ENCODE results near the gene ACTR3C. TPM values are rescaled to one million over a fixed set of nuclear protein-coding genes. Genes with fewer than 3 reads are reported as not detected.
"Not testable (repeated sequence)": the region's sequence is repeated elsewhere in the genome, so short reads cannot be mapped to it uniquely, and the experiment has no call there.

ACTR3C gene
- total RNA-seq, 4 donors from 2014 or later, result 8.3 to 25.6 (median 17.4) TPM

DNA sequence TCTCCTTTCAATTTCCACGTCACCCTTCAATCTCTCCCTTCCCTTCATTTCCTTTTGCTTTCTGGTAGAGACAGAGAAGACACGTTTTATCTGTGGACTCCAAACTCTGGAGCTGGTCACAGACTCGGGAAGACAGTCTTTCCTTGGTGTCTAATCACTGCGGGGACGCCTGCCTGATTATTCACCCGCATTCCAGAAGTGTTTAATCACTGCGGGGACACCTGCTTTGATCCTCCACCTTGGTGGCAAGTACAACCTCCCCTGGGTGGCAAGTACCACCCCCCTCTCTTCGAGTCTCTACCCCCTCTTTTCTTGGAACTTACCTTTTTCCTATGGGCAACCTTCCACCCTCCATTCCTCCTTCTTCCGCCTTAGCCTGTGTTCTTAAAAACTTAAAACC, 15.4 kb downstream of the ACTR3C start:
- TF ChIP-seq, protein P1, sequence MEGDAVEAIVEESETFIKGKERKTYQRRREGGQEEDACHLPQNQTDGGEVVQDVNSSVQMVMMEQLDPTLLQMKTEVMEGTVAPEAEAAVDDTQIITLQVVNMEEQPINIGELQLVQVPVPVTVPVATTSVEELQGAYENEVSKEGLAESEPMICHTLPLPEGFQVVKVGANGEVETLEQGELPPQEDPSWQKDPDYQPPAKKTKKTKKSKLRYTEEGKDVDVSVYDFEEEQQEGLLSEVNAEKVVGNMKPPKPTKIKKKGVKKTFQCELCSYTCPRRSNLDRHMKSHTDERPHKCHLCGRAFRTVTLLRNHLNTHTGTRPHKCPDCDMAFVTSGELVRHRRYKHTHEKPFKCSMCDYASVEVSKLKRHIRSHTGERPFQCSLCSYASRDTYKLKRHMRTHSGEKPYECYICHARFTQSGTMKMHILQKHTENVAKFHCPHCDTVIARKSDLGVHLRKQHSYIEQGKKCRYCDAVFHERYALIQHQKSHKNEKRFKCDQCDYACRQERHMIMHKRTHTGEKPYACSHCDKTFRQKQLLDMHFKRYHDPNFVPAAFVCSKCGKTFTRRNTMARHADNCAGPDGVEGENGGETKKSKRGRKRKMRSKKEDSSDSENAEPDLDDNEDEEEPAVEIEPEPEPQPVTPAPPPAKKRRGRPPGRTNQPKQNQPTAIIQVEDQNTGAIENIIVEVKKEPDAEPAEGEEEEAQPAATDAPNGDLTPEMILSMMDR (IDR thresholded peaks at IDR 0.05), result no peak
- no peak for TF ChIP-seq POLR2A (IDR thresholded peaks at IDR 0.05)
- no peaks in the 10 kb centered on the region for H3K4me1 ChIP-seq
- H3K27me3 ChIP-seq, result no peaks in the 10 kb centered on the region
- no peaks in the 10 kb centered on the region for H3K36me3 ChIP-seq
- 77 to 79% methylated on average over 9 of the region's 9 CpGs for WGBS, 2 donors
- H3K9me3 ChIP-seq, result no peaks in the 10 kb centered on the region
- intact Hi-C loops (cut with DNase I), result no loop called here
- H3K27ac ChIP-seq, result no peak overlapping the region
- DNase-seq, result no peak
- H3K4me3 ChIP-seq, result no peak overlapping the region

- Histone ChIP-seq H3K27ac (no peak overlapping the region), H3K4me3 (no peak overlapping the region), H3K9me3 (no peaks in the 10 kb centered on the region), H3K27me3 (no peaks in the 10 kb centered on the region), H3K36me3 (no peaks in the 10 kb centered on the region), H3K4me1 (no peaks in the 10 kb centered on the region)
- no peak for TF ChIP-seq POLR2A (IDR thresholded peaks at IDR 0.05)
- TF ChIP-seq, protein P1 (IDR thresholded peaks at IDR 0.05), result no peak
- 69 to 78% methylated on average over 3 of the region's 3 CpGs for WGBS, 2 donors
- intact Hi-C loops (cut with DNase I), result no loop called here
- no peak for DNase-seq
Observed at GRCh38 chr7:150307129-150307528, 16.2 kb downstream of the ACTR3C start.

- H3K27ac ChIP-seq, H3K27me3 ChIP-seq, DNase-seq: not testable (repeated sequence)
Observed at GRCh38 chr7:150306377-150306776, 17.0 kb downstream of the ACTR3C start.

DNA sequence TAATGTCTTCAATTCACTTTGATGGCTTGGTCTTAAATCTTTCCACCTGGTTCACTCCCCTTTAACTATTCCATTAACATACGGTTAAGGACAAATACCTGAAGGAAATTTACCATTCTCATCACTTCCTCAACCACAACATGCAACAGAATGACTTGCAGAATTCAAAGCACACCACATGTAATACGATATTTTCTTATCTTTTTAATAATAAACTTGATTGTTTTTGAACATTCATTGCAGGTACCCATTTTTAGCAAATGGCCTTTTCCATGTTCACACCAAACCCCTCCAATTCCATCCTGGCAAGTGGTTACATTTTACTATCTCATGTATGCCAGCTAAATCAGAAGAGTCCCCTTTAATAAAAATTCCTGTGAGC, 17.5 kb downstream of the ACTR3C start:
- H3K4me3 ChIP-seq; H3K9me3 ChIP-seq; H3K27ac ChIP-seq; H3K36me3 ChIP-seq; intact Hi-C loops (cut with DNase I); DNase-seq; H3K27me3 ChIP-seq; H3K4me1 ChIP-seq: not testable (repeated sequence)
- 74 to 88% methylated on average over 2 of the region's 2 CpGs for WGBS, 2 donors

More at GRCh38 chr7:150306377-150306776, 17.0 kb downstream of the ACTR3C start:
- H3K9me3 ChIP-seq; intact Hi-C loops (cut with DNase I); H3K36me3 ChIP-seq; H3K4me3 ChIP-seq; H3K4me1 ChIP-seq: not testable (repeated sequence)
- WGBS, 2 donors, result 82 to 86% methylated on average over 4 to 5 of the region's 5 CpGs

DNA sequence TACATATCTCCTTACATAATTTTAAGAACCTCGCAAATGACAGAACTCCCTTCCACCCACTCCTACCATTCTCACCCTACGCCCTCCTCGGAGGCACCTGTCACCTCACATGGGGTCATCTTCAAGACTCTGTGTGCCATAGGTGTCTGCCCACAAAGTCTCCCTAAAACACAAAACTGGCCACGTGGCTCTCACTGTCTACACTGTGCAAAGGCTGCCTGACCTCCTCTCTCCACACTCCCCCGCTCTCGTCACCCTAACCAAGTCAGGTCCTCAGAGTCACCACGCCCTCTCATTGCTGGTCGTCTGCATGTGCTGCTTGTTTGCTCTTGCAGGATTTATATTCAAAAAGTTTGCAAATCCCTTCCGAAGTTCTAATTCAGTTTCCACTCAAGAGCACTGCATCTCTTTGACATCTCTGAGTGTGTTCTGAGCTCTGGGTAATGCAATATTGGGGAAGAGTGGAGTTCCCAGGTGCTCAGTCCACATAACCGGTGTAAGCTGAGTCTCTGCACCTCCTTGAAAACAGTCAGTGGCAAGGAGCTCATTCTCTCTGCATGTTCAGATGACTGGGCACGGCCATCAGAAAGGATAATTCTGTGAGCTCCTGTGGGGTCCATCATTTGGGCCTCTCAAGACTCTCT, 18.0 kb downstream of the ACTR3C start:
- intact Hi-C loops (cut with DNase I); DNase-seq; H3K27ac ChIP-seq; H3K4me3 ChIP-seq; H3K4me1 ChIP-seq; H3K27me3 ChIP-seq; H3K36me3 ChIP-seq; H3K9me3 ChIP-seq: not testable (repeated sequence)
- 79 to 83% methylated on average over 8 to 9 of the region's 11 CpGs for WGBS, 2 donors

GRCh38 chr7:150304499-150305258, 18.7 kb downstream of the ACTR3C start:
- intact Hi-C loops (cut with DNase I); H3K27ac ChIP-seq; H3K9me3 ChIP-seq; H3K4me3 ChIP-seq; H3K27me3 ChIP-seq; DNase-seq; H3K36me3 ChIP-seq; H3K4me1 ChIP-seq: not testable (repeated sequence)
- WGBS, 2 donors, result 75 to 82% methylated on average over 3 to 7 of the region's 8 CpGs

GRCh38 chr7:150302908-150303310, 20.4 kb downstream of the ACTR3C start:
- H3K27ac ChIP-seq; H3K4me1 ChIP-seq; H3K36me3 ChIP-seq; H3K27me3 ChIP-seq; H3K4me3 ChIP-seq; intact Hi-C loops (cut with DNase I); DNase-seq; H3K9me3 ChIP-seq: not testable (repeated sequence)
- WGBS, 2 donors, result 25% methylated on average over 1 of the region's 1 CpG; no CpG with 5 or more reads in 1 of the 2 donors

DNA sequence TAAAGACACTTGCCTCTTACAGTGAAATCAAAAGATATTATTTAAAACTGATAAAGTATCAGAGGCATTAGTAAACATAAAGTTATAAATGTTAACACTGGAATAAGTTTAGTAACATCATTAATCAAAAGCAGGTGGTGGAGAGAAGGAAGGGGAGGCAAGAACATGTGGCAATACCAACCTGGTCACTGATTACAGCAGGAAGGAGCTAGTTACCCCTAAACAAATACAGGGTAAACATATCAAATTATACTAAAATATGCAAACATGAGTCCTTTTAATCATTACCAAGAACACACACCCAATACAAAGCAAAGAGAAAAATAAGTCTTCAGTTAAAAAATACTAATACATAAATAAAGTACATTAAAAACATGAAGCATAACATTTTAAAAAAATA, 25.4 kb downstream of the ACTR3C start:
- H3K9me3 ChIP-seq; H3K36me3 ChIP-seq; H3K27me3 ChIP-seq; H3K27ac ChIP-seq; H3K4me1 ChIP-seq; intact Hi-C loops (cut with DNase I); H3K4me3 ChIP-seq; DNase-seq: not testable (repeated sequence)

DNA sequence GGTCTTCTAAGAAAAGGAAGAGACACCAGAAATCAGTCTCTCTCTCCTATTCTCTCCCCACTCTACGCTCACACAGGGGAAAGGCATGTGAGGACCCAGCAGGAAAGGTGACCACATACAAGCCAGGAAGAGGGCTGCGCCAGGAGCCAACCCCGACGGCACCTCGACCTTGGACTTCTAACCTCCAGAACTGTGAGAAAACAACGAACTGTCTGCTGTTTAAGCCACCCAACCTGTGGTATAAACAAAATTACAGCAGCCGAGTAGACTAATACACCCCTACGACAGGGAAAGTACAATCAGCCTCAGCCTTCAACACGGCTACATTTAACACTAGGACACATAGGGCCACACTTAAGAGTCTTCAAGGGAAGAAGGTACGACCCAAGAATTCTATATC, 26.5 kb downstream of the ACTR3C start:
- intact Hi-C loops (cut with DNase I); H3K27ac ChIP-seq; H3K4me3 ChIP-seq; H3K4me1 ChIP-seq; H3K9me3 ChIP-seq; DNase-seq; H3K27me3 ChIP-seq; H3K36me3 ChIP-seq: not testable (repeated sequence)
- WGBS, 2 donors, result 76% methylated on average over 9 of the region's 10 CpGs; no CpG with 5 or more reads in 1 of the 2 donors

- H3K27ac ChIP-seq; H3K4me1 ChIP-seq; intact Hi-C loops (cut with DNase I); H3K27me3 ChIP-seq; DNase-seq; H3K9me3 ChIP-seq; H3K4me3 ChIP-seq: not testable (repeated sequence)
- peaks cover 0 to 12% (median 0%) of the 10 kb centered on the region in 3 donors for H3K36me3 ChIP-seq
- no CpG with 5 or more reads among the region's 8 CpGs for WGBS, 2 donors
Observed at GRCh38 chr7:150295614-150296013, 27.7 kb downstream of the ACTR3C start.

- H3K27me3 ChIP-seq; H3K27ac ChIP-seq; H3K9me3 ChIP-seq; H3K4me3 ChIP-seq; DNase-seq; intact Hi-C loops (cut with DNase I); H3K4me1 ChIP-seq: not testable (repeated sequence)
- peaks cover 0 to 12% (median 0%) of the 10 kb centered on the region in 3 donors for H3K36me3 ChIP-seq
- WGBS, 2 donors, result 81 to 88% methylated on average over 6 to 7 of the region's 8 CpGs
Observed at GRCh38 chr7:150295027-150295426, 28.3 kb downstream of the ACTR3C start.
